HG03378 (cell line): Measurements from ENCODE around the gene HSD11B2.

Experiments
- ATAC-seq: cut with Tn5 transposase; IDR thresholded peaks from one replicate; pipeline ENCODE4 v1.9.1; 2021; ENCODE audit warnings: mild to moderate bottlenecking, moderate library complexity; ENCODE audit not compliant: unreplicated experiment

The HSD11B2 gene

DNA sequence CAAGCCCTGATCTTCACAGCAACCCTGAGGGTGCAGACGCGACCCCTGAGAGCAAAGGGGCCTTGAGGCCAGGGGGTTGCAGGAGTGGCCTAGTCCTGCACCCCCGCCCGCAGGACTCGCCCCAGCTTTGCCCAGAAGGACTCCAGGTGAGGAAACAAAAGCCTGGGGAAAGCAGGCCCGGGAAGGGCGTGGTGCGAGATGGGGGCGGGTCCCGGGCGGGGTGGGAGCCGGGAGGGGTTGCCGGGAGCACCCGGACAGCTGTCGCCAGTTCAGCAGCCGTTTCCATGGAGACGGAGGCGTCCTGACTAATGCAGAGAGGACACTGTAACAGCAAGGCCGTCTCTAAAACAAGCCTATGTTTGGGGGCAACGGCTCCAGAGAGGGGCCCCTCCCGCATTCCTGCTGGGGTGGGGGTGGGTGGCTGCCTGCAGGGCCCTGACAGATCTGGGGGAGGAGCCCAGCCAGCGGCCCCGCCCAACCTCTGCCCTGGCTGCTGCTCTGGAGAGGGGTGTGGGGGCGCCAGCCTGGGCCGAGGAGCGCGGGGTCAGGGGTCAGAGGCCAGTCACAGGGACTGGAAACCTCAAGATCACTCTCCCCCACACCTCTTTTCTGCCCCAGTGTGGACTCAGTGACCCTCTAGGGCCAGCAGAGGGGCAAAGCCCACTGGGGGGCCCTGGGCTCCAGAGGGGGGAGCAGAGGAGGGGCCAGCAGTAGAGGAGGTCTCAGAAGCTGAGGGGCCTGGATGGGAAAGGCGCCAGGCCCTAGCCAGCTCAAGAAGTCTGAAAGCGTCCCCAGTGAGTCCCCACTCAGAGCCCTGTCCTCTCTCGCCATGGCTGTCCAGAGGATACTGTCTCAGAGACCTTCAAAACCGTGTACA is 34.5 kb upstream of the HSD11B2 start:
- no peak for ATAC-seq

GRCh38 chr16:67397036-67397801 is 33.7 kb upstream of the HSD11B2 start:
- no peak for ATAC-seq

GRCh38 chr16:67397812-67398545 is 32.9 kb upstream of the HSD11B2 start:
- ATAC-seq = no peak

DNA sequence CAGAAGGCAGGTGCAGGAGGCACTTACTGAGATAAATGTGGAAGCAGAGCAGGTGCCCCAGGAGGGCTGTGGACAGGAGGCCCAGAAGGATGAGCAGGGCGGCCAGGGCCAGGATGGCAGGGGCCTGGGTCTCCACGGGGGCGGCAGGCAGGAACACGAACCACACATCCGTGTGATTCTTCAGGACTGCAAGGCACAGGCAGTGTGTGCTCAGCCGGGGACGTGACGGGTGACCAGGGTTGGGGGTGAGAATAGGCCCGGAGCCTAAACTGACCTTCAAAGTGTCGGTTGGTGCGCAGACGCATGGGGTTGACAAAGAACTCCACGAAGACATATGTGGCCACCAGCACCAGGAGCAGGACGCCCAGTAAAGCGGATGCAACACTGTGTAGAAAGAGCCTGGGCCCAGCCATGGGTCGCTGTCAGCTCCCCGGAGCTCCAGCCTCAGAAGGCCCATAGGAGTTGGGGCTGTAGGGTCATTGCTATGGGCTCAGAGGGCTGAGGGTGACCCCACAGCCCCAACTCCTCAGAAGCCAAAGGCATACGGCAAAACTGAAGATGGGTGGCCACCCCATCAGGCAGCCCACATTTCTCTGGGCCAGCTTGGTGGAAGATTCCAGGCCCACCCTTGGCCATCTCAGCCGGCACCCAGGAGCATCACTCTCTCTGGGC is 32.2 kb upstream of the HSD11B2 start:
- no peak for ATAC-seq

DNA sequence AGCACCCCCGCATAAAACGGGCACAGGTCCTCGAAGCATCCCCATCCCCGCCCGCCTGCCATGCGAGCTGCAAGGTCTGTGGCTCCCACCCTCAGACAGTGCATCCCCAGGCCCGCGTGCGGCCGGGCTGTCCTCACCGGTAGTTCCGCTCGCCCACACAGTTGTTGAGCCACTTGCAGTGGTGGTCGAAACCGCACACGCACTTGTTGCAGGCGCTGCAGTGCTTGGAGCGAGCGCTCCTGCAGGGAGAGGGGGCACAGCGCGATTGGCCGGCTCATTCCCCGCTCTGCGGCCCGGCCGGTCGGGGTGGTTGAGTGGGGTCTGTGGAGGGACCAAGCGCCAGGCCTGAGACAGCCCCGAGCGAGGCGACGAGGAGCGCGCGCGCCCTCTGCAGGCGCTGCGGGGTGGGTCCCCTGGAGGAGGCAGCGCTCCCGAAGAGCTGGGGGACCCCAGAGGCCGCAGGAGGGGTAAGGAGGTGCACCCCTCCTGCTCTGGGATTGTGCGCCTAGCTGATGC is 31.6 kb upstream of the HSD11B2 start:
- ATAC-seq = no peak

DNA sequence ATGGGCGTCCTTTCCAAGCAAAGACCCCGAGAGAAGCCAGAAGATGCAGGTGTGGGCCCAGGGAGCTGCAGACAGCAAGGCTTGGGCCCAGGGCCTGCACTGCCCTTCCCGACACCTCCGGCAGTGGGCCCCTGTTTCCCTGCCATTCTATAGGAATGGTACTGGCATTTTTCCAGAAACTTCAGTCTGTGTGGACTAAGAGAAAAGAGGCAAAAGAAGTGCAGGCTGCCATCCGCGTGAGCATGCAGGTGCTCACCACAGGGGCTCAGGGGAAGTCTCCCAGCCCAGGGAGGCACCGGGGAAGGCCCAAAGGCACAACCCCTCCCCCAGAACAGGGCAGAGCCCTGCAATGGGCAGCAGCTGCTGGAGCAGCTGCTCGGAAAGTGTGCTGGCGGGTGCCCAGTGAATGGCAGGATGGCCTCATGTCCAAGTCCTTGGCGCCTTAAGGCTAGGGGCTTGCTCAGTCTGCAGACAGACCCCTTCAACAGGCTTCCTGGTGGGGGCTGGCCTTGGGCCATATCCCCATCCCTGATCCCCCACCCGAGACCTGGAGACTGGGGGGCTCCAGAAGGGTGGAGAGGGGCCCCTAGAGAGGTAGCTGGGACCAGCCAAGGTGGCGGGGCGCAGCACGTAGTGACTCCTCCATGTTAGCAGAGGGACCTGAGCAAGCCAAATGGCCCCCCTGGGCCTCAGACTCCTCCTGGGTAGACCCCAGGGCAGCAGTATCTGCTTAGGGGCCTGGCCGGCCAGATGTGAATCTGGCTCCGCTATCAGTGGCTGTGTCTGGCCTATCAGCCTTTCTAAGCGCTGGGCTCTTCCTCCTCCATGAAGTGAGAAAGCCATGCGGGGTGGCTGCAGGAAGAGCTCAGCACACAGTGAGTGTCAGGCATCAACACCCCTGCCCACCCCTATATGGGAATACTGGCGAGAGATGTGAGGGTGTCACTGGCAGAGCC is 30.9 kb upstream of the HSD11B2 start:
- ATAC-seq = no peak

DNA sequence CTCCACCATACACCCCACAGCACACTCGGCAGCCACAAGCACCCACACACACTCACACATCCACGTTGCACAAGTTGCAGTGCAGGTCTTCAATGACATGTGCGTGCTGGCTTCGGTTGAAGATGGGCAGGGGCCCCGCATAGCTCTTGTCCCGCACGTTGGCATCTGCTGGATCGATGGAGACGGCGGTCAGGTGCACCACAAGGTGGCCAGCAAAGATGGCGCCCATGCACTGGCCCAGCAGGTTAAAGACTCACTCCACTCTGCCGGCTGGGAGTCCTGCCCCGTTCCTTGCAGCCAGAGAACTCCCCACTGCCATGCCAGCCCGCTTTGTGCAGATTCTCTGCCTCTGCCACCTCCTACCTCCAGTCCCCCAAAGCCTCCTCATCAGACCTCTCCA is 30.0 kb upstream of the HSD11B2 start:
- no peak for ATAC-seq

GRCh38 chr16:67403976-67404555 is 26.9 kb upstream of the HSD11B2 start:
- no peak for ATAC-seq

DNA sequence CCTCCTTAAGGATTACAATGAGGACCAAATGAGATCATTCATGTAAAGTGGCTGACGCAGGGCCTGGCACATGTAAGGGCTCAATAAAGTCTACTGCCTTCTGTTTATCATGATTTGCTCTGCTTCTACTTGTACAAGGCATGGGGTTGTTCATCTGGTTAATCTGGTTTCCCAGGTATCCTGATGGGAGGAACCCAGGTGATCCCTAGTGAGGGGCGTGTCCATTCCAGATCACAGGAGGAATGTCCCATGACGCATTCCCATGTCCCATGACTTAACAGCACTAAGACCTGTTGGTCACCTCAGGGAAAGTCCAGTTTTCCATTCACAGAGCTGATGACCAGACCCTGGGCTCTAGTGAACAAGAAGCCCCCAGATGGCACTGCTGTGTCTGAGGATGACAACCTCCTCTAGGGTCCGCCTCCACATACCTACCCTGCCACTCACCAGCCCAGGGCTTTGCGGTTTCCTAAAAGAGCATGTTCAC is 26.1 kb upstream of the HSD11B2 start:
- ATAC-seq = no peak

- ATAC-seq = no peak
Observed at GRCh38 chr16:67405336-67405735, 25.6 kb upstream of the HSD11B2 start.

DNA sequence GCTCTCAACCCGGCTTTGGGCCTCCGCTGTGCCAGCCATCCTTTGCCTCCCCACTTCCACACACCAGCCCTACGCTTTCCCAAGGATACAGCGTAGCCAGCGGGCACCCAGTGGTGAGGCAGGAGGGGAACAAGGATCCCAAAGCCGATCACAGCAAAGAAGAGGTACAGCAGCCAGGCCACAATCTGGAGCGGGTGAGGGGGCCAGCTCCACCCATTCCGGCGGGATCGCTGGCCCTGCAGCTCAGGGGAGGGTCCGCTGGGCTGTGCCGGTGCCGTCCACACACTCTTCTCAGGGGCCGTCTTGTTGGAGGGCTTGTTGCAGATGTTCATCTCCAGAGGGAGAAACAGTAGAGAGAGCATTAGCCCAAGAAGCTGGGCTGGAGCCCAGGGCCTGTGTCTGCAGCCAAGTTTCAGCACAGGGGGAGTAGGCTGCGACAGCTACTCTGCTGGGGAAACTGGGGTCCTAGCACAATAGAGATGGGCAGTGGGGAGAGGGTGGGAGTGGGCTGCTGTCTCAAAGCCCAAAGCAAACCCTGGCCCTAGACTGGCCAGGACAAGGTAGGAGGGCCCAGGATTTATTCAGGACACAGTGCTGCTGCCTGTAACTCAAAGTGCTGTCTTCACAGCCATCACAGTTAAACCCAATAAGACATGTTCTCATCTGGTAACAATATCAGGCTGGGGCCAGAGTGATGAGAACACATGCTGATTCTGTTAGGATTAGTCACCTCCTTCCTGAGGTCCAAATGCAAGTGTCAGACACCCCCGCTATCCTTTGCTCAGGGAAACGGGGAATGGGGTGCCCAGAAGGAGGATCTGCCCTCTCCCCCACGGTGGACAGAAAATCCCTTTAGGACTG is 24.6 kb upstream of the HSD11B2 start:
- no peak for ATAC-seq

GRCh38 chr16:67407176-67407787 is 23.6 kb upstream of the HSD11B2 start:
- no peak for ATAC-seq

GRCh38 chr16:67407788-67408452 is 23.0 kb upstream of the HSD11B2 start:
- no peak for ATAC-seq

- no peak for ATAC-seq
Observed at GRCh38 chr16:67409631-67410030, 21.3 kb upstream of the HSD11B2 start.

- ATAC-seq = no peak
Observed at GRCh38 chr16:67411339-67411738, 19.6 kb upstream of the HSD11B2 start.

DNA sequence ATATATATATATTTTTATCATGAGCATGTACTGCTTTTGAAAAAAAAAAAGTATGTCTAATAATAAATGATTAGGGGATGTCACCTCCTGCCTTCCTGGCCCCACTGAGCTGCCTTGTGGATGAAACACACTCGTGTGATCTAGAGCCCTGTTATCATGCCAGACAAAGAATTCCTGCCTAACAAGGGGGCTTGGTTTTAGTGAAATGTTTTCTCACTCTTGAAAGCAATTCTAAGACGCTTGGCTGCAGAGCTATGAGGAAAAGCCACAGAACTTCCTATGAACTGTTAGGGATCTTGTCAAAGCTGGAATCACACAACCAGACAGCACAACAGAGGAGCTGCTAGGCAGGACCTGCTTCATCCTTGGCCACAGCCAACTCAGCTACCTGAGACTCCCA is 18.6 kb upstream of the HSD11B2 start:
- no peak for ATAC-seq
